Heart right ventricle (tissue), 16 donors: ENCODE data around the gene PXDN. TPM values are rescaled to one million over a fixed set of nuclear protein-coding genes. Genes with fewer than 3 reads are reported as not detected.

ENCODE experiments used
- ATAC-seq, 8 donors: fragments of 200-7000 bp; cut with Tn5 transposase; one replicate each; pipeline ENCODE4 v1.9.1; 2020; ENCODE audit warnings: mild to moderate bottlenecking in 8 of 8, moderate library complexity in 8 of 8, moderate number of reproducible peaks in 1 of 8
- DNase-seq, 2 donors: peaks; one replicate each; pipeline ENCODE4 v3.0.0-alpha.2; 2020
- H3K27ac ChIP-seq, 10 donors: fragments of 200-600 bp; sonication (generic) in 2 of 10; one replicate each; pipeline versions ENCODE4 v1.5.0 to v1.8.0; 2020 to 2022; ENCODE audit warnings: mild to moderate bottlenecking in 3 of 10
- H3K27me3 ChIP-seq, 7 donors: fragments of 200-600 bp; one replicate each; pipeline ENCODE4 v1.8.0; 2021 to 2022; ENCODE audit warnings: mild to moderate bottlenecking in 2 of 7
- H3K36me3 ChIP-seq, 9 donors: fragments of 200-600 bp; sonication (generic) in 1 of 9; one replicate each; pipeline versions ENCODE4 v1.5.0 to v1.8.0; 2020 to 2022; ENCODE audit warnings: mild to moderate bottlenecking in 2 of 9
- H3K4me1 ChIP-seq, 9 donors: fragments of 200-600 bp; sonication (generic) in 1 of 9; one replicate each; pipeline versions ENCODE4 v1.5.0 to v1.8.0; 2020 to 2022; ENCODE audit warnings: mild to moderate bottlenecking in 4 of 9
- H3K4me3 ChIP-seq, 10 donors: fragments of 200-600 bp; sonication (generic) in 2 of 10; one replicate each; pipeline versions ENCODE4 v1.5.0 to v1.8.0; 2020 to 2022; ENCODE audit warnings: mild to moderate bottlenecking in 7 of 10, moderate library complexity in 2 of 10
- H3K9me3 ChIP-seq, 11 donors: fragments of 200-600 bp in 10 of 11; sonication (generic) in 2 of 11; one replicate each; pipeline versions ENCODE4 v1.5.0 to v1.8.0; 2013 to 2022; ENCODE audit warnings: mild to moderate bottlenecking in 2 of 11, control low read depth in 1 of 11, moderate library complexity in 1 of 11
- WGBS, 2 donors: extraction: QIAGEN DNeasy Blood & Tissue Kit; methylation state at CpG; one replicate each; pipeline ENCODE4 v1.1.7; 2013; ENCODE audit warnings: inconsistent platforms in 1 of 2; 5-methylcytosine and 5-hydroxymethylcytosine counted together
- intact Hi-C, 10 donors: fragments of 100-400 bp; cut with DNase I; formaldehyde crosslinking; loops; one replicate each; pipeline versions ENCODE4 v1.11.1 to v1.14.2; 2022
- long read RNA-seq, 3 donors: library from polyadenylated mRNA; unstranded; transcript quantifications; one replicate each; pipeline ENCODE4 v2.0.0, GENCODE V29; 2020 to 2021
- polyA plus RNA-seq, 2 donors: library from polyadenylated mRNA; stranded (reverse); fragments of 200-250 nt; gene quantifications; one replicate each; pipeline ENCODE4 v1.2.3, GENCODE V29; 2013
- total RNA-seq, 10 donors: library from RNA; stranded (reverse); fragmentation: NEBNext Ultra II Directional in 3 of 10; extraction: Animal tissue kit (Norgen Biotek cat#: 25700) in 3 of 10; gene quantifications; one replicate each; pipeline versions ENCODE4 v1.2.1 to v1.2.4, GENCODE V29; 2021 to 2023
- TF ChIP-seq, protein P1 (sequence below), 9 donors: fragments of 200-600 bp; sonication (generic) in 2 of 9; IDR thresholded peaks; one replicate each; pipeline versions ENCODE4 v1.5.0 to v1.8.0; 2021 to 2022; ENCODE audit warnings: antibody characterized with exemption in 9 of 9, mild to moderate bottlenecking in 5 of 9, moderate library complexity in 1 of 9
- donor health status: Arrhythmogenic right ventricular cardiomyopathy.
- donor health status: ischemic (EF 13 %, LVEDD 7.1; RV severe dilation, severe dysfunction).
- donor health status: healthy with polysubstance abuse.
- donor health status: DM: no; HTN: yes; CAD: no.
- donor health status: DM: no; HTN: no; CAD: no.
- donor health status: ischemic (EF 25% LVEDD 6.9; RV normal size, moderate dysfunction).
- donor health status: ischemic (EF 25% LVEDD 5.7; RV mildly dilated, moderate dysfunction).
- donor health status: healthy.
- donor health status: DM: yes; HTN: yes; CAD: no.
- donor health status: Ischemic cardiomyopathy.
- donor health status: ischemic (EF 35%, LVEDD 5.7; RV mildly dilated, moderate dysfunction).
- donor health status: nonischemic (EF 11% LVEDD 7.7; RV severe dilation, severe dysfunction).
- donor health status: DM: yes; HTN: yes; CAD: no.
- donor health status: PGD.
- donor health status: ischemic (EF 29% LVEDD 5.4; RV normal size, mild dysfunction).
- donor health status: nonischemic (EF 23%, LVEDD 6.1; RV moderate dilation, normal function).

The PXDN gene, protein sequence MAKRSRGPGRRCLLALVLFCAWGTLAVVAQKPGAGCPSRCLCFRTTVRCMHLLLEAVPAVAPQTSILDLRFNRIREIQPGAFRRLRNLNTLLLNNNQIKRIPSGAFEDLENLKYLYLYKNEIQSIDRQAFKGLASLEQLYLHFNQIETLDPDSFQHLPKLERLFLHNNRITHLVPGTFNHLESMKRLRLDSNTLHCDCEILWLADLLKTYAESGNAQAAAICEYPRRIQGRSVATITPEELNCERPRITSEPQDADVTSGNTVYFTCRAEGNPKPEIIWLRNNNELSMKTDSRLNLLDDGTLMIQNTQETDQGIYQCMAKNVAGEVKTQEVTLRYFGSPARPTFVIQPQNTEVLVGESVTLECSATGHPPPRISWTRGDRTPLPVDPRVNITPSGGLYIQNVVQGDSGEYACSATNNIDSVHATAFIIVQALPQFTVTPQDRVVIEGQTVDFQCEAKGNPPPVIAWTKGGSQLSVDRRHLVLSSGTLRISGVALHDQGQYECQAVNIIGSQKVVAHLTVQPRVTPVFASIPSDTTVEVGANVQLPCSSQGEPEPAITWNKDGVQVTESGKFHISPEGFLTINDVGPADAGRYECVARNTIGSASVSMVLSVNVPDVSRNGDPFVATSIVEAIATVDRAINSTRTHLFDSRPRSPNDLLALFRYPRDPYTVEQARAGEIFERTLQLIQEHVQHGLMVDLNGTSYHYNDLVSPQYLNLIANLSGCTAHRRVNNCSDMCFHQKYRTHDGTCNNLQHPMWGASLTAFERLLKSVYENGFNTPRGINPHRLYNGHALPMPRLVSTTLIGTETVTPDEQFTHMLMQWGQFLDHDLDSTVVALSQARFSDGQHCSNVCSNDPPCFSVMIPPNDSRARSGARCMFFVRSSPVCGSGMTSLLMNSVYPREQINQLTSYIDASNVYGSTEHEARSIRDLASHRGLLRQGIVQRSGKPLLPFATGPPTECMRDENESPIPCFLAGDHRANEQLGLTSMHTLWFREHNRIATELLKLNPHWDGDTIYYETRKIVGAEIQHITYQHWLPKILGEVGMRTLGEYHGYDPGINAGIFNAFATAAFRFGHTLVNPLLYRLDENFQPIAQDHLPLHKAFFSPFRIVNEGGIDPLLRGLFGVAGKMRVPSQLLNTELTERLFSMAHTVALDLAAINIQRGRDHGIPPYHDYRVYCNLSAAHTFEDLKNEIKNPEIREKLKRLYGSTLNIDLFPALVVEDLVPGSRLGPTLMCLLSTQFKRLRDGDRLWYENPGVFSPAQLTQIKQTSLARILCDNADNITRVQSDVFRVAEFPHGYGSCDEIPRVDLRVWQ (N-terminal part only)
- total RNA-seq (10 to 100 TPM; 12.3 to 65.0 (median 20.3) TPM), polyA plus RNA-seq (10 to 100 TPM in 1 of 2 donors, 1 to 10 TPM in 1; 7.8 to 19.1 TPM)
- long read RNA-seq, donor 1, partial matches to known transcripts, result 23 of 25 reads
- long read RNA-seq, donor 1, other reads (novel, unspliced or antisense), result 2 of 25 reads
- long read RNA-seq, donor 2, partial matches to known transcripts, result 17 of 23 reads
- long read RNA-seq, donor 2, other reads (novel, unspliced or antisense), result 6 of 23 reads
- long read RNA-seq, donor 3, full-length matches to known transcripts, result 2 of 57 reads
- long read RNA-seq, donor 3, partial matches to known transcripts, result 42 of 57 reads
- long read RNA-seq, donor 3, other reads (novel, unspliced or antisense), result 13 of 57 reads

DNA sequence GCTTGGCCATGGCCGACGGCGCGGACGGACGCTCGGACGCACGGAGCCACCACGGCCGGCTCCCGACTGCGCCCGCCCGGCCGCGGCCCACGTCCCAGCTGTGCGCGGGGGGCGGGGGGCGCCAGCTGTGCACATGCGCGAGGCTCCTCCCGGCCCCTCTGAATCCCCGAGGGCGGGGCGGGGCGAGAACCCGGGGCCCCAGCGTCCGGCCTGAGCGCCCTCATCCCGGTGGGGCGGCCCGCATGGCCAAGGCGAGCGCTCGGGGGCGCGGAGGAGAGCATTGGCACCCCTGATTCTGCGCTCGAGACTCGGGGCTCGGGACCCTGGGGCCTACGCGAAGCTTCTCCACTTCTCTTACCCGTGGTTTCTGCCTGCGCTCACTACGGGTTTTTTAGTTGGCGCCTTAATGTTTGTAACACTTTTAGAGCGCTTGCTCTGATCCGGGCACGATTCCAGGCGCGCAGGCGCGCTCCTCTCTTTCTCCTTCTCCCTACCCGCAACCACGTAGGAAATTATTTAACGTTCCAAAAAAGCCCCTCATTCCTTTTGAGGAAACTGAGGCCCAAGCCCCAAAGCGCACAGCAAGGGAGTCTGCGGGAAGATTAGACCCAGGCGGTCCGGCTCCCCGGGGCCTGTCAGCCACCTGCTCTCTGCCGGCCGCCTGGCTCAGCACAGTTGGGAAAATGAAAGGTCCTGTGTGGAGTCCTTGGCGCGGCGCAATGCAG, at the start of gene PXDN:
PXDN (minus strand) TSS at position 70 of the 725 bp plus-strand sequence; CDS start at position 10, 60 bp downstream.
- Histone ChIP-seq H3K27me3 (peaks cover 0 to 43% (median 11%) of the 10 kb centered on the region in 7 donors), H3K4me1 (peaks cover 0 to 55% (median 37%) of the 10 kb centered on the region in 9 donors), H3K36me3 (peaks cover 0 to 6% (median 0%) of the 10 kb centered on the region in 9 donors), H3K9me3 (peaks cover 0 to 4% (median 0%) of the 10 kb centered on the region in 11 donors), H3K4me3 (peak within 1 kb of the TSS; percentile 57 to 87 (median 74)), H3K27ac (peak within 1 kb of the TSS; percentile 81 to 97 (median 91))
- WGBS, 2 donors, result 2% methylated on average over 67 to 71 of the region's 71 CpGs
- peak; percentile 50 to 82 (median 66) for ATAC-seq
- DNase-seq, result peak; percentile 61 to 74
- TF ChIP-seq, protein P1, sequence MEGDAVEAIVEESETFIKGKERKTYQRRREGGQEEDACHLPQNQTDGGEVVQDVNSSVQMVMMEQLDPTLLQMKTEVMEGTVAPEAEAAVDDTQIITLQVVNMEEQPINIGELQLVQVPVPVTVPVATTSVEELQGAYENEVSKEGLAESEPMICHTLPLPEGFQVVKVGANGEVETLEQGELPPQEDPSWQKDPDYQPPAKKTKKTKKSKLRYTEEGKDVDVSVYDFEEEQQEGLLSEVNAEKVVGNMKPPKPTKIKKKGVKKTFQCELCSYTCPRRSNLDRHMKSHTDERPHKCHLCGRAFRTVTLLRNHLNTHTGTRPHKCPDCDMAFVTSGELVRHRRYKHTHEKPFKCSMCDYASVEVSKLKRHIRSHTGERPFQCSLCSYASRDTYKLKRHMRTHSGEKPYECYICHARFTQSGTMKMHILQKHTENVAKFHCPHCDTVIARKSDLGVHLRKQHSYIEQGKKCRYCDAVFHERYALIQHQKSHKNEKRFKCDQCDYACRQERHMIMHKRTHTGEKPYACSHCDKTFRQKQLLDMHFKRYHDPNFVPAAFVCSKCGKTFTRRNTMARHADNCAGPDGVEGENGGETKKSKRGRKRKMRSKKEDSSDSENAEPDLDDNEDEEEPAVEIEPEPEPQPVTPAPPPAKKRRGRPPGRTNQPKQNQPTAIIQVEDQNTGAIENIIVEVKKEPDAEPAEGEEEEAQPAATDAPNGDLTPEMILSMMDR (IDR thresholded peaks at IDR 0.05), result peak in 1 of 9 donors; percentile 8
- intact Hi-C loops, result loop anchor here in 8 of 10 donors (2.0 to 10.0 kb wide), 9 partner anchors 37 to 152 kb away; no protein-coding TSS in a partner anchor

DNA sequence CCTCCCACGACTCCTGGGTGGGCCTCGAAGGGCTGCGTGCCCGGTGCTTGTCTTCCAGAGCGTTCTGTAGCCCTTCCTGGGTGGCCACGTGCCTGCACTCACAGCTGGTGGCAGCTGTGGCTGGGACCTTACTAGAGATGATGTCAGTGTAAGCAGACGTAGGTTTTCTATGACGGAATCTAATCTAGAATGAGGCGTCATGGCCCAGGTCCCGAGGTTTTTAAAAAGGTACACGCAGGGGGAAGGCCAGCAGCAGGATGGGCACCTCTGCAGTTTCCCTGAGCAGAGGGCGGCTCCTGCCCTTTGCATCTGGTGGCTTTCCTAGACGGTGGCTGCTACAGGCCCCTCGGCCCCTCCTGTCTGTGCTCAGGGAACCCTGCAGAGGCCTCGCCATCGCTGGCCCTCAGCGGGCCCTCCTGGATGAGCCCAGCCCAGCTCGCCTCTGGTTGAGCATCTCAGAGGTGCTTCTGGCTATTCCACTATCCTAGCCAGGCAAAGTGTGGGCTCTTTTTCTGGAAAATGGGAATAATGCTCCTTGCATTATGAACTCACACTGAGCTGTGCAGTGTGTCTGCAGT, 49.6 kb upstream of the PXDN start:
- peak; percentile 53 to 83 (median 68) for ATAC-seq
- Histone ChIP-seq H3K27ac (no peak overlapping the region), H3K36me3 (no peaks in the 10 kb centered on the region), H3K9me3 (no peaks in the 10 kb centered on the region), H3K4me3 (no peak overlapping the region), H3K4me1 (no peaks in the 10 kb centered on the region), H3K27me3 (peaks cover 0 to 25% (median 14%) of the 10 kb centered on the region in 7 donors)
- 73 to 77% methylated on average over 18 of the region's 18 CpGs for WGBS, 2 donors
- TF ChIP-seq, protein P1 (IDR thresholded peaks at IDR 0.05), result no peak
- DNase-seq, result peak; percentile 35 to 46
- intact Hi-C loops, result no loop called here
